ENCODE measurements around the gene VDR. TPM values are rescaled to one million over a fixed set of nuclear protein-coding genes. Genes with fewer than 3 reads are reported as not detected.

VDR gene
- total and polyA plus RNA-seq, 2 donors (not counting 1 experiment from before 2014, with no cell fraction given), result 16.2 to 24.4 TPM

DNA sequence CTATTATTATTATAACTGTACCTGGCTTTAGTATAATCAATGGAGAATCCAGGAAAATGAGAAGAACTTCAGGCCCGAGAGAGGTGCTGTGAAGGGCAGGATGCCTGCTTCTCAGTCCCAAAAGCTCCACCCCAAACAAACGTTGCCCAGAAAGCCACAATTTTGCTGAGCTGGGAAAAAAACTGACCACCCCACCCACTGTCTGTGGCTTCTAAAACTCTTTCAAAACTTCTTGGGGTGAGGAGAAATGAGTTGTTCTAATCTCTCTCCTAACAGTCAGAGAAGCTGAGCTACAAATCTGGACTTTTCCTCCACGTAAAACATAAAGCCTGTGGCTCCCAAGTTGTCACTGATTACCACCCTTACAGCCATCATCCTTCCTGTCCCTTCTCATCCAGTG is 13.4 kb downstream of the VDR start:
- Histone ChIP-seq H3K4me2 (ENCODE audit: extremely low read depth, insufficient read depth, low read length) (no peak overlapping the region), H4K20me1 (ENCODE audit: control insufficient read depth, extremely low read depth, insufficient read depth, low read length) (no peaks in the 10 kb centered on the region), H3K4me1 (ENCODE audit: control insufficient read depth, extremely low read depth, insufficient read depth, low read length) (peaks cover 5% of the 10 kb centered on the region), H3K36me3 (ENCODE audit: control insufficient read depth, insufficient read depth, low read length) (no peaks in the 10 kb centered on the region), H3K9ac (ENCODE audit: insufficient read depth, low read length) (no peak overlapping the region), H2AFZ (ENCODE audit: low read length) (no peak overlapping the region), H3K9me3 (ENCODE audit: control insufficient read depth, insufficient read depth, low read depth, low read length) (no peaks in the 10 kb centered on the region), H3K4me3 (replicated peaks in 1 of 4; ENCODE audit: control extremely low read depth in 1 of 4, insufficient read depth in 1 of 4, low read depth in 3 of 4, low read length in 4 of 4) (no peak overlapping the region), H3K27ac (ENCODE audit: insufficient read depth, low read length) (no peak overlapping the region), H3K79me2 (ENCODE audit: control insufficient read depth, insufficient read depth, low read length) (no peaks in the 10 kb centered on the region), H3K27me3 (ENCODE audit: control insufficient read depth, insufficient read depth, low read length) (no peaks in the 10 kb centered on the region)
- peak; percentile 10 to 51 for DNase-seq (ENCODE audit: low read depth in 2 of 2)
- TF ChIP-seq EZH2 (IDR thresholded peaks at IDR 0.05; ENCODE audit: low read length, missing control alignments), result no peak
- TF ChIP-seq, protein P1, sequence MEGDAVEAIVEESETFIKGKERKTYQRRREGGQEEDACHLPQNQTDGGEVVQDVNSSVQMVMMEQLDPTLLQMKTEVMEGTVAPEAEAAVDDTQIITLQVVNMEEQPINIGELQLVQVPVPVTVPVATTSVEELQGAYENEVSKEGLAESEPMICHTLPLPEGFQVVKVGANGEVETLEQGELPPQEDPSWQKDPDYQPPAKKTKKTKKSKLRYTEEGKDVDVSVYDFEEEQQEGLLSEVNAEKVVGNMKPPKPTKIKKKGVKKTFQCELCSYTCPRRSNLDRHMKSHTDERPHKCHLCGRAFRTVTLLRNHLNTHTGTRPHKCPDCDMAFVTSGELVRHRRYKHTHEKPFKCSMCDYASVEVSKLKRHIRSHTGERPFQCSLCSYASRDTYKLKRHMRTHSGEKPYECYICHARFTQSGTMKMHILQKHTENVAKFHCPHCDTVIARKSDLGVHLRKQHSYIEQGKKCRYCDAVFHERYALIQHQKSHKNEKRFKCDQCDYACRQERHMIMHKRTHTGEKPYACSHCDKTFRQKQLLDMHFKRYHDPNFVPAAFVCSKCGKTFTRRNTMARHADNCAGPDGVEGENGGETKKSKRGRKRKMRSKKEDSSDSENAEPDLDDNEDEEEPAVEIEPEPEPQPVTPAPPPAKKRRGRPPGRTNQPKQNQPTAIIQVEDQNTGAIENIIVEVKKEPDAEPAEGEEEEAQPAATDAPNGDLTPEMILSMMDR (conservative IDR thresholded peaks at IDR 0.05 in 1 of 2, IDR thresholded peaks at IDR 0.05 in 1 of 2; ENCODE audit: low read depth in 1 of 2, low read length in 2 of 2), result no peak

GRCh38 chr12:47889040-47889439 is 15.8 kb downstream of the VDR start:
- H3K79me2 ChIP-seq (ENCODE audit: control insufficient read depth, insufficient read depth, low read length), result no peaks in the 10 kb centered on the region
- DNase-seq (ENCODE audit: low read depth in 2 of 2), result no peak

DNA sequence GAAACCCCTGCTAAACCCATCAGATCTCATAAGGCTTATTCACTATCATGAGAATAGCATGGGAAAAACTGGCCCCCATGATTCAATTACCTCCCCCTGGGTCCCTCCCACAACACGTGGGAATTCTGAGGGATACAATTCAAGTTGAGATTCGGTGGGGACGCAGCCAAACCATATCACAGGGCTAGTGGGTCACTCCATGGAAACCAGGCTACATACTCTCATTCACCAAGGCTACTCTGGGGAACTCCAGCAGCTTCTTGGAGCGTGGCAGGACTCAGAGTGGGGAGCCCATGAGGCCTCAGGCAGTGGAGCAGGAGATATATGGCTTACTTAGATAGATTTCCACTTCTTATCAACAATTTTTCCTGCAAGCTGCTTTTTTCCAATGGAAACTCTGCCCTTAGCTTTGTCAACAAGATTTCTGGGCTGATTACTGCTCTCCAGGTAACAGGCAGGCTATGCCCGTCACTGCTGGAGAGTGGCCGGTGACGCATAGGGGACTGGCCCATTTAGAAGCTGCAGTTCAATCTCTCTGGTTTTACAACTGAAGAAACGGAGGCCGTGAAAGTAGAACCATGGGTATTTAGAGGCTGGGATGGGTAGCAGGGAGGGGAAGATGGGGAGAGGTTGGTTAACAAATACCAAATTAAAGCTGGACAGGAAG is 16.5 kb downstream of the VDR start:
- peaks cover 9% of the 10 kb centered on the region for H3K4me1 ChIP-seq (ENCODE audit: control insufficient read depth, extremely low read depth, insufficient read depth, low read length)
- H3K27ac ChIP-seq (ENCODE audit: insufficient read depth, low read length), result no peak overlapping the region
- no peak overlapping the region for H3K4me2 ChIP-seq (ENCODE audit: extremely low read depth, insufficient read depth, low read length)
- no peaks in the 10 kb centered on the region for H4K20me1 ChIP-seq (ENCODE audit: control insufficient read depth, extremely low read depth, insufficient read depth, low read length)
- no peak for DNase-seq (ENCODE audit: low read depth in 2 of 2)
- no peaks in the 10 kb centered on the region for H3K9me3 ChIP-seq (ENCODE audit: control insufficient read depth, insufficient read depth, low read depth, low read length)
- TF ChIP-seq EZH2 (IDR thresholded peaks at IDR 0.05; ENCODE audit: low read length, missing control alignments), result no peak
- TF ChIP-seq, protein P1 (conservative IDR thresholded peaks at IDR 0.05 in 1 of 2, IDR thresholded peaks at IDR 0.05 in 1 of 2; ENCODE audit: low read depth in 1 of 2, low read length in 2 of 2), result no peak
- no peak overlapping the region for H3K9ac ChIP-seq (ENCODE audit: insufficient read depth, low read length)
- H2AFZ ChIP-seq (ENCODE audit: low read length), result no peak overlapping the region
- no peaks in the 10 kb centered on the region for H3K27me3 ChIP-seq (ENCODE audit: control insufficient read depth, insufficient read depth, low read length)
- no peaks in the 10 kb centered on the region for H3K79me2 ChIP-seq (ENCODE audit: control insufficient read depth, insufficient read depth, low read length)
- no peaks in the 10 kb centered on the region for H3K36me3 ChIP-seq (ENCODE audit: control insufficient read depth, insufficient read depth, low read length)
- no peak overlapping the region for H3K4me3 ChIP-seq (replicated peaks in 1 of 4; ENCODE audit: control extremely low read depth in 1 of 4, insufficient read depth in 1 of 4, low read depth in 3 of 4, low read length in 4 of 4)

More at GRCh38 chr12:47889040-47889439, 15.8 kb downstream of the VDR start:
- Histone ChIP-seq H3K36me3 (ENCODE audit: control insufficient read depth, insufficient read depth, low read length) (no peaks in the 10 kb centered on the region), H2AFZ (ENCODE audit: low read length) (no peak overlapping the region), H3K9ac (ENCODE audit: insufficient read depth, low read length) (no peak overlapping the region), H3K4me2 (ENCODE audit: extremely low read depth, insufficient read depth, low read length) (no peak overlapping the region), H3K9me3 (ENCODE audit: control insufficient read depth, insufficient read depth, low read depth, low read length) (no peaks in the 10 kb centered on the region), H3K27me3 (ENCODE audit: control insufficient read depth, insufficient read depth, low read length) (no peaks in the 10 kb centered on the region), H3K4me3 (replicated peaks in 1 of 4; ENCODE audit: control extremely low read depth in 1 of 4, insufficient read depth in 1 of 4, low read depth in 3 of 4, low read length in 4 of 4) (no peak overlapping the region), H3K4me1 (ENCODE audit: control insufficient read depth, extremely low read depth, insufficient read depth, low read length) (peaks cover 5% of the 10 kb centered on the region), H3K27ac (ENCODE audit: insufficient read depth, low read length) (no peak overlapping the region), H4K20me1 (ENCODE audit: control insufficient read depth, extremely low read depth, insufficient read depth, low read length) (no peaks in the 10 kb centered on the region)
- TF ChIP-seq, protein P1 (conservative IDR thresholded peaks at IDR 0.05 in 1 of 2, IDR thresholded peaks at IDR 0.05 in 1 of 2; ENCODE audit: low read depth in 1 of 2, low read length in 2 of 2), result no peak
- TF ChIP-seq EZH2 (IDR thresholded peaks at IDR 0.05; ENCODE audit: low read length, missing control alignments), result no peak
